ENCODE data around the gene ARG1.

DNA sequence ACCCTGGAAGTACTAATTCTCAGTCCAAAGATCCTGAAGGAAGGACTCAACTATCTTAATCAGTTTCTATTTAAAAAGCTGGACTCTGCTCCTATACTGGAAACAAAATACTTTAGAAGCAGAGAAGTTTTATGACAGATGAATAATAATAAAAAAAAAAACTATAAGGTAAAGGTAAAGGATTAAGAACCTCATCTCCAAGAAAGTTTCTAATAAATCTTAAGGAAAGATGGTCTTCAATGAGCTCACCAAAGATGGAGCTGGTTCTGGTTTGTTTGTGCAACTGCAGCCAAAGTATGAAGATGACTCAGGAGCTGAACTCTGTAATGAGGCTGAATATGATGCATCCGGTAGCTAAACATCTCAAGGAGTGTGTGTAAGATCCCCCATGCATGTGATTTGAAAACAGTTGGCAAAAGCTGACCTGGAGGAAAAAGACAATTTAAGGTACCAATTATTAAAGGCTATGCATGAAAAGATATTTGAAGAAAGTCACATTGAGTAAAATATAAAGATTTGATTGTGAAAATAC, 29.8 kb downstream of the ARG1 start:
- TF ChIP-seq, protein P1, sequence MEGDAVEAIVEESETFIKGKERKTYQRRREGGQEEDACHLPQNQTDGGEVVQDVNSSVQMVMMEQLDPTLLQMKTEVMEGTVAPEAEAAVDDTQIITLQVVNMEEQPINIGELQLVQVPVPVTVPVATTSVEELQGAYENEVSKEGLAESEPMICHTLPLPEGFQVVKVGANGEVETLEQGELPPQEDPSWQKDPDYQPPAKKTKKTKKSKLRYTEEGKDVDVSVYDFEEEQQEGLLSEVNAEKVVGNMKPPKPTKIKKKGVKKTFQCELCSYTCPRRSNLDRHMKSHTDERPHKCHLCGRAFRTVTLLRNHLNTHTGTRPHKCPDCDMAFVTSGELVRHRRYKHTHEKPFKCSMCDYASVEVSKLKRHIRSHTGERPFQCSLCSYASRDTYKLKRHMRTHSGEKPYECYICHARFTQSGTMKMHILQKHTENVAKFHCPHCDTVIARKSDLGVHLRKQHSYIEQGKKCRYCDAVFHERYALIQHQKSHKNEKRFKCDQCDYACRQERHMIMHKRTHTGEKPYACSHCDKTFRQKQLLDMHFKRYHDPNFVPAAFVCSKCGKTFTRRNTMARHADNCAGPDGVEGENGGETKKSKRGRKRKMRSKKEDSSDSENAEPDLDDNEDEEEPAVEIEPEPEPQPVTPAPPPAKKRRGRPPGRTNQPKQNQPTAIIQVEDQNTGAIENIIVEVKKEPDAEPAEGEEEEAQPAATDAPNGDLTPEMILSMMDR (IDR thresholded peaks at IDR 0.05), result no peak
- TF ChIP-seq POLR2A (IDR thresholded peaks at IDR 0.05), result no peak

Data from thyroid gland (tissue), 4 donors.